Right lung (tissue), 5 donors: ENCODE data around the gene PRPF31. TPM values are rescaled to one million over a fixed set of nuclear protein-coding genes. Genes with fewer than 3 reads are reported as not detected.
"Not testable (repeated sequence)": the region's sequence is repeated elsewhere in the genome, so short reads cannot be mapped to it uniquely, and the experiment has no call there.

Experiments
- DNase-seq, 2 donors: peaks; one replicate each; pipeline ENCODE4 v3.0.0-alpha.2; 2013
- polyA plus RNA-seq, 5 donors: library from polyadenylated mRNA; unstranded; fragments of 120-200 nt; gene quantifications; one replicate each; pipeline versions ENCODE4 v1.2.1 to v1.2.3, GENCODE V29; 2013; ENCODE audit warnings: inconsistent platforms in 1 of 5, low replicate concordance in 1 of 5; ENCODE audit not compliant: insufficient read length in 5 of 5, insufficient read depth in 1 of 5

PRPF31 gene
- polyA plus RNA-seq, 5 donors: 50.3 to 71.0 (median 60.2) TPM

DNA sequence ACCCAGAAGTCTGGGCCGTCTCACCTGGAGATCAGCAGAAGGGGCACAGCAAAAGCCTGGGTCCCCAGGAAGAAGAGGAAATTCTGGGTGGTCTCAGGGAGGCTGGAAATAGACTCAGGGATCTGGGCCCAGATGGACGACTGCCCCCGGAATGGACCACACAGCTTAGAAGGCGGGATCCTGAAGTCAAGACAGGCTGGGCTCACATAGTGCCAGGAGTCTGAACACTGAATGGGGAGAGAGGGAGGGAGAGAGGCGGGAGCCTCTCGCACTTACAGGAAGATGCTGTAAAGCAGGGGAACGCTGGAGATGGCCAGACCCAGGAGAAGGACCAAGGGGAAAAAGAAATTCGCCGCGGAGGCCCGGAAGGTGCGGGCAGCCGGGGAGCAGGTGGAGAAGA lies 45.3 kb downstream of the PRPF31 start:
- DNase-seq: no peak

DNA sequence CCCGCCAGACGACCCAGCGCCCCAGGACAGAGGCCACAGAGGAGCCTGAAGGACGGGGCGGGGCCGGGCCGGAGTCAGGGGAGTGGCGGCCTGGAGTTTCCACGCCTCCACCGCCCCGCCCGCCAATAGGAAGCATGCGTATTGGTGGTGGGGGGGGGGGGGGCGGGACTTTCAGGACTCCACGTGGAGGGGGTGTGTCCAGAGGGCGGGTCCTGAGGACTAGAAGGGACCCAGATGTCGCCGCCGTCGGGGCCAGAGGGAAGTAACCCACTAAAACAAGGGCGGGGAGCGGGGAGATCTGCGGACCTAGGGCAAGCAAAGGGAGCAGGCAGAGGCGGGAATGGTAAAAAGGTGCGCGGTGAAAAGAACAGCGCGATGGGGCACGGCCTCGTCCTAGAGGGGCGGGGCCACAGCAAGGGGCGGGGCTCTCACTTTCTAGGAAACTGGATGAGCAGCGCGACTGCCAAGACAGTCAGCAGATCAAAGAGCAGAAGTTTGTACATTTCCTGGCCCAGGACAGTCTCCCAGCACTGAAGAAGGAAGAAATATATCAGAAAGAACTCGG lies 46.8 kb downstream of the PRPF31 start:
- DNase-seq: peak; percentile 60 to 71

DNA sequence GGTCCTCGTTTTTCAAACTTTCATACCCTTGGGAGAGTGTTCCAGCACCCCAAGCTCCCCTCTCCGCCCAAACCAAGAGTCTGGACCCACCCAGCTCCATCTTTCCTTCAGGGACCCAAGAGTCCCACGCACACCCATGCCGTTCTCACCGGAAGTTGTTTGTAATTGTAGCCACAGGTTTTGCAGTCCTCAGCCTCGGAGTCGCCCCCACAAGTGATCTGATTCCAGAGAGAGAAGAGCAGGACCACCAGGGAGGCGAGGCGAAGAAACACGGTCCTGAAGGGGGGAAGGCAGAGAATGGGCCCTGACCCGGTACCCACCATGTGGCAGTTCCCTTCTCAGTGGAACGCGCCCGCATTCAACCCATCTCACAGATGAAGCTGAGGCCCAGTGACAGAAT lies 47.3 kb downstream of the PRPF31 start:
- DNase-seq: no peak

DNA sequence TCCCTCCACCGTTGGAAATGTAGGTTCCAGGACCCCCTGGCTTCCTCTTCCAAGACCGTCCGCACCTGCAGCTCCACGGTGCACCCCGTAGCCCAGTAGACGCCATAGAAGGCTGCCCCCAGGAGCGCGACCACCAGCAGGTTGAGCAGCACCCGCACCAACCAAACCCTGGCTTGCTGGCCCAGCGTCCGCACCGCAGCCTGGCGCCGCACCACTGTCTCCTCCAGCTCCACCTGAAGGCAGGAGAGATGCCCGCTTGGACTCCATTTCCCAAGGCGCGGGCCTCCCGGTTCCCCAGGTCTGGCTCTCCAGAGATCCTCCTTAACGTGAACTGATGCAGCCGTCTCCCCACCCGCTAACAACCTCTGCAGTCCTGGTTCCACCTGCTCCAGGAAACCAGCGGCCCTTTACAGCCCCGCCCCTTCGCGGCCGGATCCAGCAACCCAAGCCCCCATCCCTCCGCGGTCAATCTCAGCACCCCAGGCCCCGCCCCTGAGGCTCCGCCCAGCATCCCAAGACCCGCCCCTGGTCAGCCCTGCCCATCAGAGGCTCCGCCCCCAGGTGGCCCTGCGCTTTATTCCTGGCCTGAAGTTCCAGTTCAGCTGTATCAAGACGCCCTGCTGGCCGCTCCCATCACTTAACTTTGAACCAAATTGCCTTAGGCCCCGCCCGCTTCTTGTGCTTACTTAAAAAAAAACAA lies 49.0 kb downstream of the PRPF31 start:
- no peak for DNase-seq

DNA sequence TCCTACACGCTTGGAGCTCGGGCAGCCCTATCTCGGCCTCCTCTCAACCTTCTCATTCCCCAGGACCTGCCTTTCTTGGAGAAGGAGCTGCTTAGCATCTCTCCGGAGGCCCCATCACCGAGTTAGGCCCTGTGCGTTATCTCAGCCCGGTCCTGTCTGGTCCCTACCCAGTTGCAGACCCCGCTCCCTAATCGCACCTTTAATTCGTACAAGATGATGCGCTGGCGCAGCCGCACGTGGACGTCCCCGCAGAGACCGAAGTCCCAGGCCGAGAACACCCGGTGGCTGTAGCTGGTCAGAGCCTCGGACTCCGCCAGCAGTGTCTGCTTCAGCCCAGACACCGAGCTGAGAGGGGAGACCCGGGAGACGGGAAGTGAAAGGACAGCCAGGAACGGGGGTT lies 49.7 kb downstream of the PRPF31 start:
- DNase-seq: no peak

DNA sequence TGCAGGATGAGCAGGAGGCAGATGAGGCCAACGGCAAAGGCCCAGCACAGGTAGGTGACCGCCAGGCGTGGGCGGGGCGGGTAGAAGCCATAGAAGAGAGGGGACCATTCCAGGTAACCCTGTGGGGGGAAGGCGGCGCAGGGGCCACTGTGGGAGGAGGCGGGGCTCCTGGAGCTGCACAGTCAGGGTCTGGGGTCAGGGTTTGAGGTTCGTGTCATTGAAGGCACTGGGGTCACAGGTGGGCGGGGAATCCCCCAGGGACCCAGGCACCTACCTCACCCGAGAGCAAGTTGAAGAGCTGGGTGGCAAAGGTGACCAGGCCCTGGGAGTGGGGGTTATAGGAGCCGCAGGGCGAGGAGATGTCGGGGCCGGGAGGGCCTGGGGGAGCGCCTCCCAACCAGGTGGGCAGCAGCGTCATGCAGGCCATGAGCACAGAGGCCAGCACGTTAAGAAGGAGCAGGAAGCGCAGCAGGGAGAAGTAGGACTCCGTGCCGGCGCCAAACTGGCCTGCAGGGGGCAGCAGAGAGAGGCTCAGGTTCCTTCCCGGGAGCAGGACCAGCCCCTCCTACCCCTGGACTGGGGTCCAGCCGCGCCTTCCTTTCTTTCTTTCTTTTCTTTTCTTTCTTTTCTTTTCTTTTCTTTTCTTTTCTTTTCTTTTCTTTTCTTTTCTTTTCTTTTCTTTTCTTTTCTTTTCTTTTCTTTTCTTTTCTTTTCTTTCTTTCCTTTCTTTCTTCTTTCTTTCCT lies 52.8 kb downstream of the PRPF31 start:
- peak; percentile 76 to 84 for DNase-seq

DNA sequence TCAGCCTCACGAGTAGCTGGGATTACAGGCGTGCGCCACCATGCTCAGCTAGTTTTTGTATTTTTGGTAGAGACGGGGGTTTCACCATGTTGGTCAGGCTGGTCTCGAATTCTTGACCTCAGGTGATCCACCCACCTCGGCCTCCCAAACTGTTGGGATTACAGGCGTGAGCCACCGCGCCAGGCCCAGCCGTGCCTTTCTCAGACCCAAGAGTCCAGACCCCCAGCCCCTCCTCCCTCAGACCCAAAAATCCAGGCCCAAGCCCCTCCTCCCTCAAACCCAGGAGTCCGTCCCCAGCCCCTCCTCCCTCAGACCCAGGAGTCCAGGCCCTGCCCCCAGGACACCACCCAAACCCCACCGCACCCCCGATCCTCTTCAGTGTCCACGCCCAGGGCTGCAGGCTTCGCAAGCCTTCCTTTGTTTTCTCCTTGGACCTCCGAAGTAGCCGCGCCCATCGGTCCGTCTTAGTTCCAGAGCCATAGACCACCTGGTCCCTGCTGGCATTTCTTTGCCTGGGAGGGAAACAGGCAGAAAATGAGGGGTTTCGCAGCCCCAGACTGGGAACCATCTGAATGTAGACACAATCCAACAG lies 53.7 kb downstream of the PRPF31 start:
- no peak for DNase-seq

DNA sequence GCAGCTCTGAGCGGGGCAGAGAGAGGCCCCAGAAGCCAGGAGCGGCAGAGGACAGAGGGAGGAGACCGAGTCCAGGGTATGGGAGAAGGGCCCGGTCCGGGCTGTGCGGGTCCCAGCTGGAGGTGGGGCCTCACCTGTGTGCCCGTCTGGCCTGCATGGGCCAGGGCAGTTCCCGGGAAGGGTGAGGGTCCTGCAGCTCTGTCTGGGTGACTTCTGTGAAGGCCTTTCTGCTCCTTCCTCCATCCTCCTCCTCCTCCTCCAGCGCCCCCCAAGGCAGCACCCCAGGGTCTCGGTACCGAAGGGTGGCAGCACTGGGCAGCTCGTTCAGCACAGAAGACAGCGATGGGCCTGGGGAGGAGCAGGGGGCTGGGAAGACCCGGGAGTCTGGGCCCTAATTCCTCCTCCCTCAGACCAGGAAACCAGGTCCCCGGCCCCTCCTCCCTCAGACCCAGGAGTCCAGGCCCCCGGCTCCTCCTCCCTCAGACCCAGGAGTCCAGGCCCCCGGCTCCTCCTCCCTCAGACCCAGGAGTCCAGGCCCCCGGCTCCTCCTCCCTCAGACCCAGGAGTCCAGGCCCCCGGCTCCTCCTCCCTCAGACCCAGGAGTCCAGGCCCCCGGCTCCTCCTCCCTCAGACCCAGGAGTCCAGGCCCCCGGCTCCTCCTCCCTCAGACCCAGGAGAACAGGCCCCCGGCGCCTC lies 56.3 kb downstream of the PRPF31 start:
- not testable (repeated sequence) for DNase-seq

DNA sequence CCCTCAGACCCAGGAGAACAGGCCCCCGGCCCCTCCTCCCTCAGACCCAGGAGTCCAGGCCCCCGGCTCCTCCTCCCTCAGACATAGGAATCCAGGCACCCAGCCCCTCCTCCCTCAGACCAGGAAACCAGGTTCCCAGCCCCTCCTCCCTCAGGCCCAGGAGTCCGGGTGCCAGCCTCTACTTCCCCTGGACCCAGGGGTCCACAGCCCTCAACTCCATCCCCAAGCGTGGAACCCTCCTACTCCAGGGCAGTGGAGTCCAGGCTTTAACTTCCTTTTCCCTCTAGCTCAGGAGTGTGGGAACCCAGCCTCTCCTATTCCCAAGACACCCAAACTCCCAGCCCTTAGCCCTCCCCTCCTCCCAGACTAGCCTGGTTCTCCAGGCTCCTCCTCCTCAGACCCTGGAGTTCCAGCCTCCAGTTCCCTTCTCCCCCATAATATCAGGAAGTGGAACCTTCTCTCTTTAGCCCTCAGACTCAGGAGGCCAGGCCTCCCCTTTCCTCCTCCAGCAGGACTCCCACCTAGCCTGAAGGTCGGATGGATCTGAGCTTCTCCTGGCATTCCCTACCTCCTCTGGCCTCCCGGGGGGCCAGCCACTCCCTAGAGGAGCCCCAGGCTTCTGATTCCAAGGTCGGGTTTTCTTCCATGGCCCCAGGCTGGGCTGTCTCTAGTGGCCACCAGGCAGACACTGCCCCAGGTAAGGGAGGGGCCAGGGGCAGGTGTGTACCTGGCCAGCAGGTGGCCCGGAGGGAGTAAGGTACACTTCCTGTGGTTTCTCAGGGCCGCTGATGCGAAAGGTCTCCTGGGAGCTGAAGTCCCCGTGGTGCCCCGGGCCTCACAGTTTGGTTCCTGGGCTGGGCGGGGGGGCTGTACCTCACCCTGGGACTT lies 57.2 kb downstream of the PRPF31 start, which contains the start of gene TMC4:
Gene TMC4 (minus strand): TSS at position 690 of the 888 bp plus-strand sequence. CDS start 43 bp downstream, at position 647.
- peak in 1 of 2 donors; percentile 38 for DNase-seq

DNA sequence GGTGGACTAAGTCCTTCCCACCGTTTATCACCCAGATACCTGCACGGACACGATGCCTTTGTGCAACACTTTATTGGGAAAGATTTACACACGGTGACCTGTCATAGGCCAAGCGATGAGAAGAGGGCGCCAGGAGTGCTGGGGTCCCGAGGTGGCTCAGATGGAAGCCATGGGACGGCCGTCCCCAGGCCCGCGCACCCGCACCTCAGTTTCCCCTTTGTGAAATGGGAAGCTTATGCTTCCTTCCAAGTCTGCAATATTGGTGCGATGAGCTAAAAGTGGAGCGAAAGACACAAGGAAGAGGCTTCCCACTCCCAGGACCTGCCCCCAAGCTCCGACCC lies 57.8 kb downstream of the PRPF31 start:
- DNase-seq: no peak

DNA sequence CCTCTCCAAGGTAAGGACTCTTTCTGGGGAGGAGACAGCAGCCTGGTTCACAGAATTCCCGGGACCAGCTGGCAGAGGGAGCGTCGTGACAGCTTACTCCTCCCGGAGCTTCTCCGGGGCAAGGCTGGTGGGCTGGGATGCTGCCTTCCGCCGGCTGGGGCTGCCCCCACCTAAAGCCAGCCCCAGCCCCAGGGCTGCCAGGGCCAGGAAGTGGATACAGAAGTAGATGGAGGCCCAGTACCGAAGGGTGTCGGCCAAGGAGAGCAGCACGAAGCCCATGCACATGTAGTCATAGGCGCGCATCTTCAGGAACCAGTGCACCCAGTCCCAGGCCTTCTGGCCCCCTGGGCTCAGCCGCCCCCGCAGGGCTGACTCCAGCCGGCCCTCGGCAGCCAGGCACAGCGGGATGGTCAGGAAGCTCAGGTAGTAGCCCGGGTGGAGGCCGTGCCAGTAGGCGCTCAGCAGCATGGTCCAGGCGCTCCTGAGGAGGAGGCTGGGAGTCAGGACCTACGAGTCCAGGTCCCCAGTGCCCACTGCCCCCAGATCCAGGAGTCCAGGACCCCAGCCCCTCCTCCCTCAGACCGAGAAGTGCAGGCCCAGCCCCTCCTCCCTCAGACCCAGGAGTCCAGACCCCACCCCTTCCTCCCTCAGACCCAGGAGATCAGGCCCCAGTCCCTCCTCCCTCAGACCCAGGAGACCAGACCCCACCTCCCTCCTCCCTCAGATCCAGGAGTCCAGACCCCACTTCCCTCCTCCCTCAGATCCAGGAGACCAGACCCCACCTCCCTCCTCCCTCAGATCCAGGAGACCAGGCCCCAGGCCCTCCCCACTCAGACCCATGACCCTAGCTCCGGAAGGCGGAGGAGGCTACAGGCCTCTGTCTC lies 58.6 kb downstream of the PRPF31 start:
- no peak for DNase-seq

DNA sequence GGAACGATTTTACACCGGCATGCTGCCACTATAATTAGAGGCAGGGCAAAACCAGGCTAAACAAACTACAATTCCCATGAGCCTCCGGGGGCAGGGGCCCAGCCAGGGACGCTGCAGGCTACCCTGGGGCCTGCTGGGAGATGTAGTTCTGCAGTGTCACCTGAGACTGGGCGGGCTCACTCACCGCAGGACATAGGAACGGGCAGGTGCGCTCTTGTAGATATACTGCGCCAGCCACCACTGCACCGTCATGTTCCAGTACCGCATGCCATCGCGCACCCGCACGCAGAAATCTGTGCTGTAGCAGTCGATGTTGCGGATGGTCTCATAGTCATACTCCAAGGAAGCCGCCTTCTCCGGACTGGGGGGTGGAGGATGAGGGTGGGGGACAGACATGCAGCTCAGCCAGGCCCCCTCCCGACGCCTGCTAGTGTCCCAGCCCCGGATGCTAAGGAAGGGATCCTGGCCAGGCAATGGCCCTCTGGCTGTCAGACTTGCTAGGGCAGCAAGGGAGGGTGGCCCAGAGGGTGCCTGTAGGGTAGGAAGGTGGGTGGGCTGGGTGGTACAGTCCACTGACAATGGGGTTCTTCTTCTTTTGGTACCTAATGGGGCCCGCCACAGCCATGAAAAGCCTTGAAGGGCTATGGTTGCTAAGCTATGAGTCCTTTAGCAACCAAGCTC lies 63.2 kb downstream of the PRPF31 start:
- DNase-seq: no peak

DNA sequence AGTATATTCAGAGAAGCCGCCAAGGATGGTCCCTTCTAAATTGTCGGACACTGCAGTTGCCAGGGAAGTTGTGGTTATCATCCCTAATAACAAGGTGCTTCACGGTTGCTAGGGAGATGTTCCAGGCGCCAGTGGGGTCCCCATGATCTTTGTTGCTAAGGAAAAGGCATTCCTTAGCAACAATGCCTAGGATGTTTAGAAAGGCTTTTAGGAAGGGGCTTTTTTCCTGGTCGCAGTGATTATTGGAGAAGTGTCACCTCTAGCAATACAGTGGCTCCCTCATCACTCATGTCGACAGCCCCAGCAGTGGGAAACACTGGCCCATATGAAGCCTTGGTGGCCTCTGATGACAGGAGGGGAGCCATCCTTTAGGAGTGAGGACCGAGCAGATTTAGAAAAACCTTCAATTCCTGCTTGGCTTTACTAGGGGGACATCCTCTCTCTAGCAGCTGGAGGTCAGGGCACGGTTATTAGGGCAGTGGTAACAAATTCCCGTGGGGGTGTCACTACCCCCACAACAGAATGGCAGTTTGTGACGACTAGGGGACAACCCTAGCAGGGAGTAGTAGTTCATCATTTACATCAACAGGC lies 63.8 kb downstream of the PRPF31 start:
- DNase-seq: no peak

DNA sequence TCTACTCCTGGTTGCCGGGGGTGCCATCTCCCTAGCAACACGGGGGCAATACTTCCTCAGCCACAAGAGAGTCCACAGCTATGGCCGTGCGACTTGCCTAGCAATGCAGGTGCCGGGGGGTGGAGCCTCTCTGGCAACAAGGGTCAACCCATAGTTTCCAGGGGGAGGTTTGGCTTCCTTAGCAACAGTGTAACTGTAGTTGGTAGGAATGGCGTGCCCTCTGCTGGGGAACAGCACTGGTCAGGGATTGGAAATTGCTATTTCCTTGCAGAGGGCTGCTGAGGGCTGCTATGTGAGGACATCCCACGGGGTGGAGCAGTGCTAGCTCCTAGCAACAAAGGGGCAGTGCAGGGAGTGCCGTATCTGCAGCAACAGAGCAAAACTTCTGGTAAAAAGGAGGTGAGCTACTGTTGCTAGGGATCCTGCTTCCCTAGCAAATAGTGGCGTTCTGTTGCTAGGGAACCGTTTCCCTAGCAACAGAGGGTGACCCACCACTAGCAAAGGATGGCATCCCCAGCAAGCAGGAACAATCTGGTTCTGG lies 64.4 kb downstream of the PRPF31 start:
- DNase-seq: no peak

DNA sequence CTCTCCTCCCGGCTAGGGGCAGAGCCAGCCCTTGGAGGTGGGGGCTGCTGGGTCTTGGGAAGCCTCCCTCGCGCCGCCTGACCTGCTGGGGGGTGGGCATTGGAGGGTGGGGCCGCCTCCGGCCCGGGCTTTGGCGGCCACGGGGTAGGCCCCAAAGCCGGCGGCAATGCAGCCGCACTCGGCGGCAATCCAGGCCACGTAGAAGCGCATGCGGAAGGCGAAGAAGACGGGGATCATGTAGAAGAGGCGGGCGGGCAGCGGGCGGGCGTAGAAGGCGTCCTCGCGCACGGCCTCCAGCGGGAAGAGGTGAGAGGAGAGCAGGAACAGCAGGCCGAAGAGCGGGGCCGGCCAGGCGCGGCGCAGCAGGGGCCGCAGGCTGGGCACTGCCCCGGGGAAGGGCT lies 65.1 kb downstream of the PRPF31 start:
- DNase-seq: no peak
